NCI-H226 (cell line): ENCODE data around the gene ZSCAN1.

Source experiments
- DNase-seq: peaks from one replicate; pipeline ENCODE4 v3.0.0-alpha.2; 2015

ZSCAN1 gene

DNA sequence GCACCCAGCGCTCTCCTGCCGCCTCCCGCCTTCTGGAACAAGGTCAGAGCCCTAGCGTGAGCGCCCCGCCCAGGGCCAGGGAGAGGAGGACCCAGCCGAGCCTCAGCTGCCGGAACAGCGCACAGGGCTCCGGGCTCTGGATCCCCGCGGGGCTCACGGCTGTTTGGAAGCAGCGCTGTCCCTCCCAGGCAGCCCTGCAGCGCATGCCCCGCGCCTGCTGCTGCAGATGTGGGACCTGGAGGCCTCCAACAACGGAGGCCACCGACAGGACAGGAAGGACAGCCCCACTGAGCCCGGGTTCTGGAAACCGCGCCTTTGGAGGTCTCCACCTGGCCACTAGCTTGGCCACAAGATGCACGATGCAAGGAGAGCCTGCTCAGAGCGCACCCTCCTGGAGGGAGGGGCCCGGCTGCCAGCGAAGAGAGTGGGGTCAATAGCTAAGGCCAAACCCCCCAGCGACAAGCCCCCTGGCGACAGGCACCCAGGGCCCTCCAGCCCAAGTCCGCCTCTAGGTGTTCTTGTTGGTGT, 51.6 kb downstream of the ZSCAN1 start:
- no peak for DNase-seq

- no peak for DNase-seq
Measured at GRCh38 chr19:58086825-58087710, 53.2 kb downstream of the ZSCAN1 start.

GRCh38 chr19:58088521-58089052, 54.8 kb downstream of the ZSCAN1 start:
- no peak for DNase-seq

- DNase-seq, result no peak
Measured at GRCh38 chr19:58089846-58090245, 56.0 kb downstream of the ZSCAN1 start.

DNA sequence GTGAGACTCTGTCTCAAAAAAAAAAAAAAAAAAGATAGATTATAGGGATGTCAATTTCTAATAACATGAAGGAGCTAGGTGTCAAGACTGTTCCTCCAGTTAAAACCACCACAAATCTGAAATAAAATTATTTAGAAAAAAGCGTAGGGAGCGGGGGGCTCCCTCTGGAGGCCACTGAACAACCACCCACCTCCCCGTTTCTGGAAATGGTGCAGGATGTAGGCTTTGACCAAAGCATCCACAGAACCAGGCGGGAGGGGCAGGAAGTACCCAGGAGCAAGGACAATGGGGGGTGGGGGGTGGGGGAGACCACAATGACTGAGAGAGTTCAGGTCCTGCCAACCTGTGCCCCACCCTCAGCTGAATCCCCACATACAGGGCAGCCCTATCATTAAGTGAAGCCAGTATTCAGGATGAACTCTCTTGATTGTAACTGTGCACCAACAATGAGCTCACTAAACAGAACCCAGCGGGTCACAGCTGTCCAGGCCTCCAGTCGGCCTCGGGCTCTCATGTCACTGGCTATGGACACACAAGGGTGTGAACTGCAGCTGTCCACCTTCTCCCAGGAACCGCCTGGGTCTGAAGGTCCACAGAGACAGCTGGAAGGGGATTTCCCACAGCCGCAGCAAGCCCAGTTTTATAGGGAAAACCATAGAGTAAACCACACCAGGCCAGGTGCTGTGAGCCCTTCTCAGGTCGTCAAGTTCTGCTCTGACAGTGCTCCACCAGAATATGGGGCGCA, 57.6 kb downstream of the ZSCAN1 start:
- DNase-seq, result no peak

DNA sequence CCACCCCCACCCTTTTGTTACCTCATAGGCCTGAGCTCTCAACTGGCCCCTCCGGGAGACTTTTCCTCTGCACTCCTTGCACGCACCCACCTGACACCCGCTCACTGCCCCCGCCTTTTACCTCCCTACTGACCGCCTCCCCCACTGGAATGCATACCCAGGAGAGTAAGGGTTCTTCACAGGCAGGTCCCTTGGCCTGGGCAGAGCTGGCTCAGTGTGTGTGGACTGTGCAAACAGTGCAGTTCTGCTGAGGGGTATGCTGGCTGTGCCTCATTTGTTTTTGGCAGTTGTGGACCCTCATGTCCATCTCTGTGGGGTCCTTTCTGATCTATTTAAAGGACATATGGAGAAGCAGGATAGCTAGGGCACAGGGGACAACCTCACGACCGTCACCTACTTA, 59.2 kb downstream of the ZSCAN1 start:
- no peak for DNase-seq

- no peak for DNase-seq
Measured at GRCh38 chr19:58095328-58095727, 61.5 kb downstream of the ZSCAN1 start.

GRCh38 chr19:58096884-58097283, 63.1 kb downstream of the ZSCAN1 start:
- DNase-seq, result no peak

- DNase-seq, result no peak
Measured at GRCh38 chr19:58097349-58097748, 63.5 kb downstream of the ZSCAN1 start.

DNA sequence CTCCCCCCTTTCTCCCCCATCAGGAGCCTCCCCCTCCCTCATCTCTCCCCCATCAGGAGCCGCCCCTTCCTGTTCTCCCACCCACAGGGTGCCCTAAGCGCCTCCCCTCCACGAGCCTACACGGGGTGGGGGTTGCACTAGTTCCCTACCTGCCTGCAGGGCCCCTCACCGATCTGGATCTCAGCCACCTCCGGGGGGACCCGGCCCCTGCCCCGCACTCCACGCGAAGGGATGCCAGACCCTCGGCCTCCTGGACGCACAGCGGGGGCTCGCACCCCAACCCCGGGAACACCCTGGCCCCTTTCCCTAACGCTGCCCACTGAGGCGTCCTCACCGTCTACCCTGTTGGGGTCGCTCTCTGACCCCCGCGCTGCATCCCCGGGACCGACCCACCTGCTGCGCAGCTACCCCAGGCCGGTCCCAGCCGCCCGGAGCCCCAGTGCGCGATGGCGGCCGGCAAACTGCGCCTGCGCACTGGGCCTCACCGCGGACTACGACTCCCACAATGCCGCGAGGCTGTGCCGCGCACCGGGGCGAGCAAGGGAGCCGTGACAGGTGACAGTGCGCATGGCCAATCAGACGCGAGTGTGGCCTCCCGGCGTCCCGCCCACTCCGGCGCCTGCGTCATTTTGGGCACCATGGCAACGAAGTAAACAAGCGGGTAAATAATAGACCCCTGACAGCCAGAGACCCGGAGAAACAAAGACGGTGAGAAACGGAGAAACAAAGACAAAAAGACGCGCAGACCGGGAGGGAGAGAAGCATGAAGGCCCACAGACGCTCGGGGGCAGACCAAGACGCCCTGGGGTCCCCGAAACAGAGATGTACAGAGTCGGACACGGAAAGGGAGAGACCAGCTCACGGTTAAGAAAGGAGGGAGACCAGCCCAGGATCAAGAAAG, 64.2 kb downstream of the ZSCAN1 start, which contains the start of gene ZSCAN18:
TSS of gene ZSCAN18 (minus strand) at position 451 of the 901 bp plus-strand sequence. CDS start 7,964 bp downstream, outside the sequence.
- peak; percentile 64 for DNase-seq

- no peak for DNase-seq
Measured at GRCh38 chr19:58098682-58098998, 64.8 kb downstream of the ZSCAN1 start.
